Raji (cell line): ENCODE measurements around the gene ATP5MC2.

Source experiments
- POLR2A ChIP-seq: IDR thresholded peaks from 2 replicates; pipeline ENCODE4 v1.6.1; 2011; ENCODE audit warnings: low read depth, low read length, control low read depth; ENCODE audit not compliant: insufficient read depth

Gene ATP5MC2

DNA sequence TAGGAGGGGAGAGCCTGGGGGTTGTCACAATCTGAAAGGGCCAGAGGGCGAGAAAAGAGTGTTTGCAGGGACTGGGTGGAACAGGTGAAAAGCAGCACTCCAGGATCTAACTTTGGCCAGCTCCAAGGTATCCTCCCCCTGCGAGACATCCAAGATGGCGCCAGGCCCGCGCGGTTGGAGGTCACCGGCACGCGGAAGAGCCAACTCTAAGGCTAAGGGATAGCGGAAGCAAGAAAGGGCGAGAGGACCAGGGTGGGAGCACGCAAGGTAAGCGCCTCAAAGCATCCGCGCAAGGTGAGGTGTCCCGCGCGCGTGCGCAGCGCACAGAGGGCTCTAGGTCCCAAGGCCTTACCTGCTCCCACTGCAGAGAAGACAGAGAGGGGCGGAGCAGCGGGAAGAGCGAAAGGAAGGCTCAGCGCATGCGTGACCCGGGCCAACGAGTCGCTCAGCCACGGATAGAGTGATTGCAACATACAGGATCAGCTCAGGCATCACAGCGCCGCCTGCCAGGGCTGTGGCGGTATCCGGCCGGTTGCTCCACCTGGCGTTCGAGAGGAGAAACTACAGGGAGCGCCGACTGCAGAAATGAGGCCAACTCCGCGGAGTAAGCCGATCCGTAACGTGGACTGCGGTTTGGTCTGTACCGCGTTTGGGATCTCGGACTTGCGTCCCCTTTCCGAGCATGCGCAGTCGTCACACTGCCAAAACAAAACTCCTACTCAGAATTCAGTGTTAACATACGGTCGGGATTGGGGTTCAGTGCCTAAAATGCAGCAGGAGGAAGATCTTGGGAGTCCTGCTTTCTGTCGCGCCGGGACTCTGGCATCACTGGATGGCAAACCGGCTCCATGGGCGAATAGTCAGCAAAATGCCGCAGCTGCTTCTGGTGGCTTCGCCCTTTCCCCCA, at the start of gene ATP5MC2:
Gene ATP5MC2 (minus strand): TSS at position 383 of the 907 bp plus-strand sequence. CDS start 3,469 bp downstream, outside the sequence.
- TF ChIP-seq POLR2A, result peak; percentile 95

DNA sequence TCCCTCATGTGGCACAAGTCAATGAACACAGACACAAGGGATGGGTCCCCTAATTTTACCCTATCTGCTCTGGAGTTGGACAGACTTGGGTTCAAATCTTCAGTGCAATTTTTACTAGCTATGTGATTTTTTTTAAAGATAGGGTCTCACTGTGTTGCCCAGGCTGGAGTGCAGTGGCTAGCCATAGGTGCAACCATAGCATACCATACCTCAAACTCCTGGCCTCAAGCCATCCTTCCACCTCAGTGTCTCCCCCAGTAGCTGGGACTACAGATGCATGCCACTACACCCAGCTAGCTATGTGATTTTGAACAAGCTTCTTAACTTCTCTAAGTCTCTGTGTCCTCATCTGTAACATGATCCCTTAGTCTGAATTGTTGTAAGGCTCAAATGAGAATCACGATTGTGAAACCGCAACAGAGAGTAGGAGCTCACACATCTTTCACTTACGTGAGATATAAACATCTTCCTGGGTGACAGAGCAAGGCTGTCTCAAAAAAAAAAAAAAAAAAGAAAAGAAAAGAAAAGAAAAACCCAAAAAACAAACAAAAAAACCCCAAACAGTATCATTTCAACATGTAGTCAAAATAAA, 46.7 kb upstream of the ATP5MC2 start:
- no peak for TF ChIP-seq POLR2A

DNA sequence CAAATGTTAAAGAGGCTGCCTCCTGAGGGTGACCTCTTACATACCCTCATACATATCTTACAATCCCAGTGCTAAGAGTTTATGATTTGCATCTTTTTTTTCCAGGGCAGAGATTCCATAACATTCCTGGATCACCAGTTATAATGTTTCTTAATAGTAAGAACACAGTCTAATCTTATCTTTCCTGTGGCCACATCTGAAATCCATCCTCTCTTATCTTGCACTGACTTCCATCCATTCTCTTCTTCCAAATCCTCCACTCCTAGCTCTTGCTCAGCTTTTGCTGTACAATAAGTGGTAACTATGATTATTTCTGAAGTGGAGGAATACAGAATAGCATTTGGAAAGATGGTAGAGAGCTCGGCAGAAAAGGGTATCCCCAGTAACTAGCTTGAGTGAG, 45.1 kb upstream of the ATP5MC2 start:
- TF ChIP-seq POLR2A, result no peak

DNA sequence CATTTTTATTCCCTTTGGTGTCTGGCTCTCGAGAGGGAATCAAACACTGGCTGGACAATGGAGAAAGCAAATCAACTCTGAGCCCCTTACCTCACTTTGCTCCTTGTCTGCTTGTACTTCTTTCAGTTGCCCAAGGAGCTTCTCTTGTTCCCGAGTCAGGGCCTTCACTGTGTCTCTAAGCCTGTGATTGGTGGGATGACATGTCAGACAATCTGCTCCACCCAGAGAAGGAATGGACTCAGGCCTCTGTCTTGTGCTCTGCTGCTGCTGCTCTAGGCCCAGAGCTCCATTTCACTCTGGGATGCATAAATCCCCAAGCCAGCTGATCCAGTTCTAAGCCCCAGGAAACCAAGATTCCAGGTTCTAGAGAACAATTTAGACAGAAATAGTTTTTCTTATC, 43.8 kb upstream of the ATP5MC2 start:
- no peak for TF ChIP-seq POLR2A

DNA sequence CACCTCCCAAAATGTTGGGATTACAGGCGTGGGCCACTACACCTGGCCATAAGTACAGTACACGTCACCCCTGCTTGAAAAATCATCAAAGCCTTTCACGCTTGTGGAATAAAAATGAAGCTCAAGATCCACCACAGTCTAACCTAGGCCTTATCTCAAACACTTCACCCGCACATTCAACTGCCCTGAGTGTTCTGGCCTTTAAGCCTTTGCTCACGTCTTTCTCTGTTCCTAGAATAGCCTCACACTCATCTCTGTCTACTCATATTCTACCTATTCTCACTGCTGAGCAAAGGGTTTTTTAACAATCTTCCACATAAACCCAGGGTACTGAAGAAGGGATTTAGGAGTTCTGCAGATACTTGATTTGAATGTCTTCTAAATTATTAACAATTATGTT, 41.4 kb upstream of the ATP5MC2 start:
- TF ChIP-seq POLR2A, result no peak

DNA sequence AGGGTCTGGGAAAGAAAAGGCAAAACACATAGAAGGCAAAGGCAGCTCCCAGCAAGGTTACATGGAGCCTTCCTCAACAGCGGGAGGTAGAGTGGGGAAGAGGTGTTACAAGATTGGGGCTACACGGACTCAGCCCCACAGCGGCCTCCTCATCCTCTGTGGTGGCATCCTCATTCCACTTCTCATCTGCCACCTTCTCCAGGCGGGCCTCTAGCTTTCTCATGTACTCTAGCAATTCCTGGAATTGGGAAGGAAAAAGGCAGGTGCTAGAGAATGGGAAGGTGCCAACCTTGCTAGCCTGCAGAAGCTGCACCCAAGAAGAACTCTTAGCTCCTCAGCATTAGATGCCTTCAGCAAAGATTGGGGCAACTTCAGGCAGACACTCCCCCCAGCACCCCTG, 38.1 kb upstream of the ATP5MC2 start:
- no peak for TF ChIP-seq POLR2A

DNA sequence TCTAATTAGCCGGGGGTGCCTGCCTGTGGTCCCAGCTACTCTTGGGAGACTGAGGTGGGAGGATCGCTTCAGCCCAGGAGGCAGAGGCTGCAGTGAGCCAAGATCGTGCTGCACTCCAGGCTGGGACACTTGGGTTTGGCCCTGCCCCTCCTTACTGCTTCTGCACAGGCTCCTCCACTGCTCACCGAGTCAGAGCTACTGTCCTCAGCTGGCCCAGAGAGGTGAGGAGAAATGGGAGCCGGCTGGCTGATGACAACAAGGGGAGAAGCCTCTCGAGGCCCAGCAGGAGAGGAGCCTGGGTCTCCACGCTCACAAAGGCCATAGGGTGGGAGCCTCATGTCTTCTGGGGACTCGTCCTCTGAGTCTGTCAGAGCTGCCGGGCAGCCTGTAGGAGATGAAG, 37.6 kb upstream of the ATP5MC2 start:
- no peak for TF ChIP-seq POLR2A

DNA sequence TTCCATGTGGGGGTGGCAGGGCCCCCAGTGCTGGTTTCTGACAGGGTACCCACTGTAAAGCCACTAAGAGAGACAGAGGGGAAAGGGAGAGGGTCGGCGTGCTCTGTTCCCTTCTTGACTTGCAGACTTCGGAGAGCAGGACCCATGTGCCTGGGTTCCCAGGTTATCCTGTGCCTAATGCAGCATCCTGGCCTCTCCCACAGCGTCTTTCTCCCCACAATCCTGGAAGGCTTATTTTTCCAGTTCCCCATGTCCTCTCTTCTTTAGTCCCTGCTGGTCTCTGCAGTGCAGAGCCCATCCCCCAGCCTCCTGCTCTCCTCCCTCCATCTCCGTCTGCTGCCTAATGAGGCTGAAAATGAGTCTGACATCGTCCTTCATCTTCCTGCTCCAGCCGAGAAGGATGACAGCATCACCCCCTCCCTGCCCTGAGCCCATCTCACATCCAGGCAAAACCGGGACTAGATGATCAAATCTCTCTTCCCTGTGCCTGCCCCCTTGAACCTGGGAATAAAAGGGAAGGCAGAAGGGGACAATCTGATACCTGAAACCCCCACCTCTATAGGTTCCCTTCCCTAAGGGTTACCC, 36.3 kb upstream of the ATP5MC2 start:
- TF ChIP-seq POLR2A, result no peak

DNA sequence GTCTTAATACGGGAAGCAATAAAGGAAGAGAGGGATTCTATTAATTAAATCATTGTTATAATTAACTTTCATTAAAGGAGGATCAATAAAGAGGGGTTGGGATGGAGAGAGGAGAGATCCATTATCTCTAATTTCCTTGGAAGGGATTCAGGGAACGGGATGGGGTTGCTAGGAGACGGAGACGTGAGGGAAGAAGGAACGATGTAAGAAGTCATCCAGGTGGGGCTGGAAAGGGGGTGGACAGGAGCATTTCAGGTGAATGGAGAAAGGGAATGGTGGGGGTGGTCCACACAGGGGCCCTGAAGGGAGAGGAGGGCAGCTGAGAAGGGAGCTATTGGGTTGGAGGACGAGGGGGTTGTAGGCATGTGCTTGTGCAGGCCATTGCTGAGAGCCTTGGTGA, 34.2 kb upstream of the ATP5MC2 start:
- TF ChIP-seq POLR2A, result no peak

DNA sequence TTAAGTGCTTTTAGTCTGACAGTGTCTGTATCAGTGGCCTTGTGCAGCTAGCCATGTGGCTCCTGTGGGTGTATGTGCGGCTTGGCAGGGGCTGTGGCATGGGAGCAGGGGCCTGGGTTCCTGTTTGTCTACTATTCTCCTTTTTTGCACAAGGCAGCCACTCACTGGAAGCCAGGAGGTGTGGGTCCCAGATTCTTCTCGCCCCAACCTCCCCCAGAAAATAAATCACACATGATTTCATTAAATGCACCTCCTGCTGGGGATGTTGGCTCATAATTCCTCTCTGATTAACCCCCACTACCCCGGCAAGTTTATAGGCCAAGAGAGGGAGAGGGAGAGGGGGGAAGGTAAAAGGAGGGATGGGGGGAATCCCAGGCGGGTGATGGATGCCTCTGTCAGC, 33.8 kb upstream of the ATP5MC2 start:
- TF ChIP-seq POLR2A, result no peak

DNA sequence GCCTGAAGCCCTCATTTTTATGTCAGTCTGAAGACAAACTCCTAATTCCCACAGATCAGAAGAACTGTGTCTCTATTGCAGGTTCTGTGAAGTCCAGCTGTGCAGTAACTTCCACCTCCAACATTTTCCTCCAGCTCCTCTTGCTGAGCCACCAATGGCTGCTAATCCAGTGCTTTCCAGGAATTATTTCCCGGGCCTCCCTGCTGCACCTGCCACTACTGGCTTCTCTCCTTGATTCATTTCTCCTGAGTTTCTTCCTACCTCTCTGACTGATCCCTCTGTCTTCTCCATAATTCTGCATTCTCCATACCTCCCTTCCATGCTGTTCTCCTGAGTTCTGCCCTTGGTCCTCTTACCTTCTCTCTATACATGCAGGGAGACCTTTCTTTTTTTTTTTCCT, 30.2 kb upstream of the ATP5MC2 start:
- no peak for TF ChIP-seq POLR2A

DNA sequence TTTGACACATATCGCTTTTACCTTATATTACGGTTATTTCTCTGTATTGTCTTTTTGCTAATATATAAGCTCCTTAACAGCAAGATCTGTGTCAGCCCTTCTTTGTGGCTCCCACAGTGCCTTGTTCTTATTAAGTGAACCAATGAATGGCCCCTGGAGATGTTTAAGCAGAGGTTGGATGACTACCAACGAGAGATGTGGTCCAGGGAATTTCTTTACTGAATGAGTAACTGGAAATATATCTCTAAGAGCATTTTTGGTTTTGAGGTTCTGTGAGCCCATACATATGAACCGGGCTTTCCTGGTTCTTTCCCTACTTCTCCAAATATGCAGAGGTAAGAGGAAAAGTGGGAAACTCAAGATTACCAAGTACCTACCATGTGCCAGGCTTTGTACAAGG, 27.9 kb upstream of the ATP5MC2 start:
- TF ChIP-seq POLR2A, result no peak

DNA sequence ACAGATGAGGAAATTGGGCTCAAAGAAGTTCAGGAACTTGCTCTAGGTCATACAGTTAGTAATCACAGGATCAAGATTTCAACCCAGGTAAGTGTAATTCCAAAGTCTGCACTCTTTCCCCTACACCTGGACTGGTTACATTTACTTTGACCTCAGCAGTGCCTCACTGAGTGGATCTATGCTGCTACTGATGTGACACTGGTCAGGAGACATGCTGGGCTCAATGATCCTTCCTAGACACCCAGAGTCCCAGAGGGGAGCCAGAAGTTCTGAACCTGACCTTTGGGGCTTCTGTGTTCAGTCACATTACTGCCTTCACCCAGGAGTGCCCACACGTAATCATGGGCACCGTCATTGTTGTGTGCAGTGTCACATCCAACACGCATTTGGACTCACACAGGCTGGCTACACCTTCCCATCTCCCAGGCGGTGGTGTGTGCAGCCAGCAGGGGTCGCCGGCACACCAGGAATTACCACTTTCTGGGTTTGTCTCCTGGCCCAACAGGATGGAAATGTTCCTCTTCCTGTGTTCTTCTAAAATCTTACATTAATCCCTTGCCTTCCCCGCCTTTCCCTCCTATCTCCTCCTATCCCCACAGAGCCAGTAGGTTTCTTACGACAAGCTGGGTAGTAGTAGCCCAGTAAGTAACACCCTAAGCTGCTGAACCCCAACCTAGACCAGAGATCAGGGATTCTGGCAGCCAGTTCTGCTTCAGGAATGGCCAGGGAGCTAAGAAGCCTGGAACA, 25.8 kb upstream of the ATP5MC2 start:
- TF ChIP-seq POLR2A, result no peak

DNA sequence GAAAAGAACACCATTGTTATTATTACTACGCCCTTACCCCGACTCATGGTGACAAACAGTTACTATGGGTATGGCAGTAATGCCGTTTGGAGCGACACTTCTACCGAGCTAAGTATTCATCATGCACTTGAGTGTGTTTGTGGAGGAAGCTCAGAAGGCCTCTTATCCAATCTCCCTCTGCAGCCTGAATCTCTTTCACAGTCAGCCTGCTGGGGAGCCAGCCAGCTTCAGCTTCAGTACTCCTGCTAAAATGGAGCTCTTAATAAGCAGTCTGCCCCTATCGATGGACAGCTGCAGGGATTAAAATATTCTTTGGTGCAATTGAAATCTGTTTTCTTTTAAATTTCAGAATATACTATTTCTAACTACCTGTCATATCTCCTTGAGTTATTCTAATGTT, 24.7 kb upstream of the ATP5MC2 start:
- no peak for TF ChIP-seq POLR2A

DNA sequence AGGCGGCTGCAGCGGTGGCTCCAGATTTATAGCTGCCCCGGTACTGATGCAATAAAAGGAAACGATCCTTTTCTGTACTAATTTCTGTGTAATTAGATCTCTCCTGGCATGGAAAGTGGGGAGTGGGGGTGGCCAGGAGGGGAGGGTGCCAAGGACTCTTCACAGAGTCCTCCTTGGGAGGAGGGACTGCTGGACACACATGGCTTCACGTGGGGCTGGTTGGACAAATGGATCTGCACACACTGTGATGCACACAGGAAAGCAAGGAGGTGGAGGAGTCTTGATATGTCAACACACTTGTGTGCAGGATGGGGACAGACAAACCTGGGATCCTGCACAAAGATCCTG, 23.8 kb upstream of the ATP5MC2 start:
- no peak for TF ChIP-seq POLR2A
